ENCODE results near the gene SDE2.
"Not testable (repeated sequence)": the region's sequence is repeated elsewhere in the genome, so short reads cannot be mapped to it uniquely, and the experiment has no call there.

Gene SDE2

DNA sequence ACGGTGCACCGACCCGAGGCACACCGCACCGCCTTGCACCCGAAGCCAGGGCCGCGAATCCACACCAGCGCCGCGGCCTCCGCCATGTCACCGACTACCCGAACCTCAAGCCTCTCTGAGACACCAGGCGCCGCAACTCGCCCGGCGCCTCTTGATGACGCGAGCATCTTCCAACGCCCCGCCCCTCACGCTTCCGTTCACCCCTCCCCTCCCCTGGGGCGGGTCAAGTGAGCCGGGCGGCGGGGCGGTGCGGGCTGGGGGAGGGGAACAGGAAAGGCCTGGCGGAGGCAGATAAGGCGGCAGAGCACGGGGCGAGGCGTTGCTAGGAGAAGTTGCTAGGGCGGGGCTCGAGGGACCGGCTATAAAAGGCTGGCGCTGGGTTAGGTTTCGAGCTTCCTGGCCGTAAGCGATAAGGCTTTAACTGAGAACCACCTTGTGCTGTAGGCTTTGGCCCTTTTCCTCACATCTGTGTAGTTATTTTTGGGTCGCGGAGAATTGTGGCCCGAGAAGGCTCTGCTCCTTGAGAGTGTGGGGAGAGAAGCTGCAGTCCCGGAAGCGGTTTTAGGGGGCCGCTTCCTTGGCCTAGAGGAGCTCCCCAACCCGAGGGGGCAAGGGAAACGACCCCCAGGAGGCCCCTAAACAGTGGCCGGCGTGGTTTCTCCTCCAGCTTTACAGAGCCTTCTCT is at the start of gene SDE2:
TSS of gene SDE2 (minus strand) at position 117 of the 685 bp plus-strand sequence. CDS start at position 86, 31 bp downstream.
- peak; percentile 98 for DNase-seq

DNA sequence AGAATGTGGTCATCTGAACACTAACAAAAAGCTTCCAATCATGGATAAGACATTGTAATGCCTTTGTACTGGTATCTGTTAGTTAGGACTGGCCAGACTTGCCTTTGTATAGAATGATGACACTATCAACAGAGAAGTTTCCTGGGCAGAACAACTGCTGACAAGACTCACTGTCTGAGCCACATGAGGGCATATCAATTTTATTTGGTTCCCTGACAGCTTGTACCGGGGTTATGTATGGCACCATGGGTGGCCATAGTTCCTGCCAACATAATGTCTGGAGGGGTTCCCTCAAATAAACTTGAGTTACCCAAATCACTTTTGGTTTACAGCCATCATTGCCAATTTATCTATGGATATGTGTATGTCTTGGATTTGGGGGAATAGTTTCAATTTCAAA is 49.7 kb upstream of the SDE2 start:
- no peak for DNase-seq

DNA sequence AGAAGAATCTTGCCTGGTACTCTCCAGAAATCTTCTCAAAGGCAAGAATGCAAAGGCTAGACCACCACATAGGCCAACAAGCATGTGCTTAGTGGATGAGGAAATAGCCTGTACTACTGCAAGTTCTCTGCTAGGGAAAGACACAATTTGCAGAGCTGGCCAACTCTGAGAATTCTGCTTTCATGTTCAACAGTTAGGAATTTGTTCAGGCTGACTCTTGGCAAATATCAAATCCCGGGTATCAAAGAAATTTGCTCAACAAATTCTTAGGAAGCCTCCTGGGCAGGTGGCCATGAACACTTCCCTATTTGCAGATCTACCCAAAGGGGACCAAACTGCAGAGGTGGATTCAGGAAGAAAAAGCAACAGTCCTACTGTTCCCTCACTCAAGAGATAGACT is 48.4 kb upstream of the SDE2 start:
- DNase-seq, result no peak

DNA sequence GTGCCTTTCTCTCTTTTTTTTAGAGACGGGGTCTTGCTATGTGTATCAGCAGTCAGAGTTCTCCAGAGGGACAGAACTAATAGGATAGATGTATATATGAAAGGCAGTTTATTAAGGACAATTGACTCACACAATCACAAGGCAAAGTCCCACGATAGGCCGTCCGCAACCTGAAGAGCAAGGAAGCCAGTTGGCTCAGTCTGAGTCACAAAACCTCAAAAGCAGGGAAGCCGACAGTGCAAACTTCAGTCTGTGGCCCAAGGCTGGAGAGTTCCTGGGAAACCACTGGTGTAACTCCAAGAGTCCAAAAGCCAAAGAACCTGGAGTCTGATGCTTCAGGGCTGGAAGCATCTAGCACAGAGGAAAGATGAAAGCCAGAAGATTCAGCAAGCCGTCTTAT is 47.1 kb upstream of the SDE2 start:
- no peak for DNase-seq

DNA sequence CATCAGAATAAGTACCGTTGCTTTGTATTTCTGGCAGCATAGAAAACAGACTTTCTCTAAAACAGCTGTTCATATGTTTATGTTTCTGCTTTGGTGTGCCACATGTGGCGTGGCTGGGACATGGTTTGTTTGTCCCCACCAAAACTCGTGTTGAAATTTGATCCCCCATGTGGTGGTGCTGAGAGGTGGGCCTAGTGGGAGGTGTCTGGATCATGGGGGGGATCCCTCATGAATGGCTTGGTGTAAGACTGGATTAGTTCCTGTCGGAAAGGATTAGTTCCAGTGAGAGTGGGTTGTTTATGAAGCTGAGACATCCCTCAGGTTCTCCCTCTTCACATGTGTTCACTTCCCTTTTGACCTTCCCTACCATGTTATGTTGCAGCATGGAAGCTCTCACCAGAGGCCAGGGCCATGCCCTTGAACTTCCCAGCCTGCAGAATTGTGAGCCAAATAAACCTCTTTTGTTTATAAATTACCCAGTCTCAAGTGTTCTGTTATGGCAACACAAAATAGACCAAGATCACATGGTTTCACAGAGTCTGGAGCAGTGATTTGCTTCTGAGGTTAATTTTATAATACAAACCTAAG is 45.5 kb upstream of the SDE2 start:
- no peak for DNase-seq

DNA sequence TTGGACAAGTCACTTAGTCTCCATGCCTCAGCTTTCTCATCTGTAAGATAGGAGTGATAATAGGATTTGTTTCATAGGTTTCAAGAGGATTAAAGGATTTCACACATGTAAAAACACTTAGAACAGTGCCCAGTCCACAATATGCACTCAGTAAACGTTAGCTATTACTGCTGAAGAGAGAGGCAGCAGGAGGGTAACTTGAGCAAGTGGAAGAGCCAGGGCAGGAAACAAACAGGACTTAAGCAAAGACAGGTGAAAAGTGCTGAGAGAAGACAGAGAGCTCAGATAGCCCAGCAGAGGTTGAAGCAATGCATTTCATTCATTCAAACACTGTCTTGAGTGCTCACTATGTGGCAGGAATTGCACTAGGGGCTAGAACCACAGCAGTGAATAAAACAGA is 42.3 kb upstream of the SDE2 start:
- no peak for DNase-seq

DNA sequence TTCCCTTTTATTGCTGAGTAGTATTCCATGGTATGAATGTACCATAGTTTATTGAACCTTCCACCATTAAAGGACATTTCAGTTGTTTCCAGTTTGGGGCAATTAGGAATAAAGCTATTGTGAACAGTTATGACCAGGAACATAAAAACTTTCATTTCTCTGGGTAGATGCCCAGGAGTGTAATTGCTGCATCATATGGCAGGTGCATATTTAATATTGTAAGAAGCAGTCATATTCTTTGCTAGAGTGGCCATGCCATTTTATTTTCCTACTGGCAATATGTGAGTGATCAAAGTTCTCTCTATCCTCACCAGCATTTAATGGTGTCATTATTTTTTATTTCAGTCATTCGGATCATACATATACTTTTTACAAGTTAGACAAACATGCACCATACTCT is 39.5 kb upstream of the SDE2 start:
- DNase-seq, result no peak

DNA sequence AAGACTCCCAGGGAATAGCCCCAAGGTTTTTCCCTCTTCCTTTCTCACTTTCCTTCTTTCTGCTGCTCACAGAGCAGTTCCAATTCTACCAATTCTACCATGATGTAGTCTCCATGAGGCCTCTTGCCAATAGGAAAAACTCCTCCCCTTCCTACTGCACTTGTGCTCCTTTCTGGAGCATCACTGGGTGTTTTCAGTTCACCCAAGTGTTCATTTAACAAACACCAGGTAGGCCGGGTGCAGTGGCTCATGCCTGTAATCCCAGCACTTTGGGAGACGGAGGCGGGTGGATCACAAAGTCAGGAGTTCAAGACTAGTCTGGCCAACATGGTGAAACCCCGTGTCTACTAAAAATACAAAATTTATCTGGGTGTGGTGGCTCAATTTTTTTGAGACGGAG is 36.8 kb upstream of the SDE2 start:
- no peak for DNase-seq

DNA sequence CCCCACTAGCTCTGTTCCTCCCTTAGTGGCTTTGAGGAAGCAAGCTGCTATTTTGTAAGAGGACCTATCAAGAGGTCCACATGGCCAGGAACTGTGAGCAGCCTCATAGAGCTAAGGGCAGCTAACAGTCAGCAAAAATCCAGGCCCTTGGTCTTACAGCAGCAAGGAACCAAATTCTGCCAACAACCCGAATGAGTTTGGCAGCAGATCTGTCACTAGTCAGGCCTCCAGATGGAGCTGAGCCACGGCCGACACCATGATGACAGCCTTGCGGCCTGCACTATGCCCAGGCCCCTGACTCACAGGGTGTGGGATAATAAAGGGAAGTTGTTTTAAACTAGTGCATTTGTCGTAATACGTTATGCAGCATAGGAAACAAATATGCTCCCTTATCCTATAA is 35.3 kb upstream of the SDE2 start:
- no peak for DNase-seq

DNA sequence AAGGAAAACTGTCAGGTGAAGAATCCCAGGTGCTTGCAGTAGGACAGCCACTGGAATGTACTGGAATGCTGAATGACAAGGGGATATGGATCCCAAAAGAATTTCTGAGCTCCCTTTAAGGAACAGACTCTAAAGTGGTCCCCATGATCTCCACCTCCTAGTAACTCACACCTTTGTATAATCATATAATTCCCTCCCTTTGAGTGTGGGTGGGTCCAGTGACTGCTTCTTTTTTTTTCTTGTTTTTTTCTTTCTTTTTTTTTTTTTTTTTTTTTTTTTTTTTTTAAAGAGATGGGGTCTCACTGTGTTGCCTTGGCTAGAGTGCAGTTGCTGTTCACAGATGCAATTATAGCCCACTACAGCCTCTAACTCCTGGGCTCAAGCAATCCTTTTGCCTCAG is 34.8 kb upstream of the SDE2 start:
- DNase-seq, result no peak

DNA sequence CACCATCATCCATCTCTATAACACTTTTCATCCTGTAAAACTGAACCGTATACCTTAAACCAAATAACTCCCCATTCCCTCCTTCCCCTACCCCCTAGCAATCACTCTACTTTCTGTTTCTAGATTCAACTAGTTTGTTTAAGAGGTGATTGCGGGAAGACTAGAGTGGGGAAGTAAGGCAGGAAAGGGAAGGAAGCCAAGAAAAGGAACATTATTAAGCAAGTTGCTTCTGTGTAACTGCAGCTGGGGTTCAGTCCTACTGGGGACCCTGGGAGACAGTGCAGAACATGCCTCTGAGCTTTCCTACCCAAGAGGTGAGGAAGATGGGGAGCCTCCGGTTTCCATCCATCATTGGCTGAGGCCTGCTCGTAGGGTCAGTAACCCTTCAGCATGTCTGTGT is 34.4 kb upstream of the SDE2 start:
- DNase-seq, result no peak

DNA sequence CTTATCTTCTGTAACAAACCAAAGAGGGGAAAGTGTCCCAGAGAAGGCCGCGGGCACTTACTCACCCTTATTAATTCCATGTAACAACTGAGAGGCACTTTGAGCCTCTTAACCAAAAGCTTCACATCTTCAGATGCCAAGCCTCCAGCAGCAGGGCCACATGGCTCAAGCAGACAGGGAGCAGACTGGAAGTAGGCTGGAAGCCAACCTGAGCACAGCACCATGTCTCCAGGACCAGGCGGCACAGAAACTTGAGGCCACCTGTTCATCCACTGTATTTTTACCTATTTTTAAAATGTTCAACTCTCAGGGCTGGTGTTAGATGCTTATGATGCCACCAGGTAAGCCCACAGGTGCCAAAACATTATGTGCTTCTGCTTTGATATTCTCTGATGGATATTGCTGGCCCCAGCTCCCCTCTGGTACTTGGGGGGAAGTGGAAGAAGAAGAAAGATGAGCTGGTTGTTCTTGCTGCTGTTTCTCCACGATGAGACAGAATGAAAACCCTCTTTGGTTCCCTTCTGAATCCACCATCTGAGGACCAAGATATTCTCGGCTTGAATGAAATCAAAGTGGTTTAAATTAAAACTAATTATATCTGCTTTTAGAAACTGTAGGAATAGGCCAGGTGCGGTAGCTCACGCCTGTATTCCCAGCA is 30.6 kb upstream of the SDE2 start:
- DNase-seq, result no peak

DNA sequence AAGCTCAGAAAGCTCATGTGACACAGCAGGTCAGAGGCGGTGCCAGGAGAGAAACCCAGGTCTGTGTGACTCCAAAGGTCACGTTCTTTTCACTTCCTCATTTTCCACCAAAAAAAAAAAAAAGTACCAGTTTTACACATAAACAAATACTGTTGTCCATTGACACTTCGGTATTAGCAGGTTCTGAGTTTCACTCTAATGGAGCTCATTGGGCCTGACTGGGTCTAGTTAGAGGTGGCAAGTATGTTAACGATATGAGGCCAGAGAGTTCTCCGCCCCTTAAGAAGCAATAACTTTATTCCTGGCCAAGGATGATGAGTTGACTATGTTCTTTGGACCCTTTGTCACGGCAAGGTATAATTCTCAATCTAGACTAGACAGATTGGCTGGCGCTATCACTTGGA is 30.0 kb upstream of the SDE2 start:
- no peak for DNase-seq

DNA sequence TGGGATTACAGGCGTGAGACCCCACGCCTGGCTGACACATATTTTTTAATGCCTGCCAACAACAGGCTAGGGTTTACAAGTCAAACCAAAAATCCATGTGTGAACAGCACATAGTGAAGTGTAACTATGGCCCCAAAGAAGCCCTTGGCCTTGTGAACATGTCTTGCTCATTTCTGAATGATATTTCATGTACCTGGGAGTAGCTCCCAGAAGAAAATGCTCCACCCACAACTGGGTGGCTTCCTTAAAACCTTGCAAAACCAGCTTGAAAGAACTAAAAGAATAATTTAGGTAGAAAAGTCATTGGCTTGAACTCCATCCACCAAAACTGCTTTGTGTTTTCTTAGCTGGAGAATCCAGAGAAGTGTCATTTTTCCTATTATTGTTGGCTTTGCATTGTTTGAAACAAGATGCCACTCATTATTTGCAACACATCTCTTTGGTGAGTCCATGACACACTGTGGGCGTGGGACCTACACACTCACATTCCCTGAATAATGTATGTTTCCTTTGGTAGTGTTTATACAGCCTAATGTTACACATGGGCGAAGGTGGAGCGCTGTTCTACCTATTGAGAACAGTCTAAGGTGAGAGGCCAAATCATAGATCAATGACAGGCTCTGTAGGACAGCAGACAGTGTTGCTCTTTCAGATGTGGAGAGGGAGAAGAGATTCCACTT is 28.5 kb upstream of the SDE2 start:
- no peak for DNase-seq

DNA sequence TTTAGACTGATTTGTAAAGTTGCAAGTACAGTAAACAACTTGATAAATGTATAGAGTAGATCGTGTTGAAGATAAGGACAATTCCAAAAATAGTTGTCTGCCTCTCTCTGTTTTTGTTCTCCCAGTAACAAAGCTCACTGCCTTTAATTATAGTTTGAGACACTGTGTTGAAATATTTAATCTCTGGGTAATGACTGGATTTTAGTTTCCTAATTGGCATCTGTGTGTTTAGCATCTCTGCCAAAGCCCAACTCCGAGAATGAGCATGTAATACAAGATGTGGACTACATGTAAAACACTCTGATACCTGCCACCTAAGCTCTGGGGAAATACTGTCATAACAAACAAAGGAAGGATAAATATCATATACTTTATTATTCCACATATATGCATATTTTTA is 27.7 kb upstream of the SDE2 start:
- DNase-seq, result no peak

DNA sequence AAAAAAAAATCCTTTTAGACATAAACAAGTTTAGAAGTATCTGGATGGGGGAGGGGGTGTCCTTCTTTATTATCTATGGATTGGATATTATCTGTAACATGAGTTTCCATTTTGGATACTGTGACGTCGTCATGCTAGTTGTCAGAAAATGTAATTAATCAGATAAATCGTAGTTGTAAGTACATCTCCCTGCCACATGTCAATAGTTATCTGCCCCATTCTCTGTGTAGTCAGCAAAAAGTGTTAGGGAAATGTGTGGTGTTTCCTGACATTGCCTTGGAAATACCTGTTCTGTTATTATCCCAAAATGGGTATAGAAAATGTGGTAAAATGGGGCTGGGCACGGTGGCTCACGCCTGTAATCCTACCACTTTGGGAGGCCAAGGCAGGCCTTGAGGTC is 24.6 kb upstream of the SDE2 start:
- DNase-seq, result no peak

DNA sequence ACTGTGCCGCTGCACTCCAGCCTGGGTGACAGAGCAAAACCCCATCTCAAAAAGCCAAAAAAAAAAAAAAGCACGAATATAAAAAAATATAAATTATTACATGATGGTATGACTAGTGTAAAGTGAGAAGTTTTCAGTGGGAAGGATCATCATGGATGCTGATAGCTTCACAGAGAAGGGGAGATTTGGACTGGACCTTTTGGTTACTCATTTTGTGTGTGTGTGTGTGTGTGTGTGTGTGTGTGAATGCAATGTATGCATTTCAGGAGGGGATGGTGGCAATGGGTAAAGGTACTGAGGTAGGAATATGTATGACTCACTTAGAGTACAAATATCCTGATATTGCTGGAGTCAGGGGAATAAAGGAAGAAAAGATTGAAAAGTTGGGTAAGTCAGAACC is 22.7 kb upstream of the SDE2 start:
- DNase-seq, result no peak

DNA sequence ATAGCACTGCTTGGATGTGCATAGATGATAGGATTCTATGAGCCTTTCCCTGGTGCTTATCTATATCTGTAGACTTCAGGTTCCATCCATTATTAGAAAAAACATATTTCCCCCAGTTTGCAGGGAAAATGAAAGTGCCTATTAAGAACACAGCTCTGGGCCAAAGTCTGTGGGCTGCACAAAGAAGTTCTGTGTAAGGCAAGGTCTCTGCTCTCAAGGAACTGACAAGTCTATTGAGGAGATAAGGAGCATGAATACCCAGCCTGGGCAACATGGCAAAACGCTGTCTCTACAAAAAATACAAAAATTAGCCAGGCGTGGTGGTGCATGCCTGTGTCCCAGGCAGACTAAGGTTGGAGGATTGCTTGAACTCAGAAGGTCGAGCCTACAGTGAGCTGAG is 22.3 kb upstream of the SDE2 start:
- no peak for DNase-seq

DNA sequence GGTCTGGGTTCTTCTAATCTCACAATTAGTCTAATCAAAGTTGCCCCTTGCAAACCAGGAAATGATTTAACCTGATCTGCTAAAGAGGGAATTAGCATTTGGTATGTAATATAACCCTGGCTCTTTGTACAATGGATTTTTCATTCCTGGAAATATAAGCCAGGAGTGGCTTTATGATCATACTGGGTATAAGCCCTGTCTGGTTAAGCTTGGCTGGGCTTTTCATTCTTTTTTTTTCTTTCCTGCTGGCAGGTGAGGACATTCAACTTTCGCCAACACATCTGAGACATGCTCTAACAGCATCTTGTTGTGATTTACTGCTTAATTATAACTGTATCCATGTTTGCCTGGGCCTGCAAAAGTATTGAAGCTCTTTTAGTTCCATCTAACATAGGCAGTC is 20.4 kb upstream of the SDE2 start:
- DNase-seq, result no peak

DNA sequence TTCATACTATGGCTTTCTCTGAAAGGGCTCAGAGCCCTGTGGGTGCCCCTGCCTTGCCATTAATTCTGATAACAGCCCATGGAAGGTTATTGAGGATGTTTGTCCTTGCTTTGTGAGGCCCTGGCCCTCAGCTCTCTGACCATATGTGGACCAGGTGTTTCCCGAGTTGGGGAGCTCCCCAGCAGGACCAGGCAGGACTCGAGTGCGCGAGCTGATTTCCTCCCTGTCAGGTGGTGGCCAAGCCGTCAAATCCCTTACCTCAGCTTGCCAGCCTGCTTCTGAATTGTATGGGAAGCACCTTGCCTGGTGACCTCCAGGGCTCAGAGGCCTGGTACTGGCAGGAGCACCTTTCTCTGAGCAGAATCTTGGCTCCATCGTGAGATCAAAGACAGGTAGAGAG is 17.9 kb upstream of the SDE2 start:
- no peak for DNase-seq

DNA sequence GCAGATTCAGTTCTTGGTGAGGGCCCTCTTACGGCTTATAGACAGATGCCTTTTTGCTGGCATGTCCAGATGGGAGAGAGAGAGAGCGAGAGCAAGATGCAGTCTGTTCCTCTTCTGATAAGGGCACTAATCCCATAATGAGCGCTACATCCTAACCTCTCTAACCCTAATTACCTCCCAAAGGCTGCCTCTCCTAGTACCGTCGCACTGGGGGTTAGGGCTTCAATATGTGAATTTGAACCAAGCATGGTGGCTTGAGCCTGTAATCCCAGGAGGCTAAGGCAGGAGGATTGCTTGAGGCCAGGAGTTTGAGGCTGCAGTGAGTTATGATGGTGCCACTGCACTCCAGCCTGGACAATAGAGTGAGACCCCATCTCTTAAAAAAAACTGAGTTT is 10.5 kb upstream of the SDE2 start:
- DNase-seq, result no peak

DNA sequence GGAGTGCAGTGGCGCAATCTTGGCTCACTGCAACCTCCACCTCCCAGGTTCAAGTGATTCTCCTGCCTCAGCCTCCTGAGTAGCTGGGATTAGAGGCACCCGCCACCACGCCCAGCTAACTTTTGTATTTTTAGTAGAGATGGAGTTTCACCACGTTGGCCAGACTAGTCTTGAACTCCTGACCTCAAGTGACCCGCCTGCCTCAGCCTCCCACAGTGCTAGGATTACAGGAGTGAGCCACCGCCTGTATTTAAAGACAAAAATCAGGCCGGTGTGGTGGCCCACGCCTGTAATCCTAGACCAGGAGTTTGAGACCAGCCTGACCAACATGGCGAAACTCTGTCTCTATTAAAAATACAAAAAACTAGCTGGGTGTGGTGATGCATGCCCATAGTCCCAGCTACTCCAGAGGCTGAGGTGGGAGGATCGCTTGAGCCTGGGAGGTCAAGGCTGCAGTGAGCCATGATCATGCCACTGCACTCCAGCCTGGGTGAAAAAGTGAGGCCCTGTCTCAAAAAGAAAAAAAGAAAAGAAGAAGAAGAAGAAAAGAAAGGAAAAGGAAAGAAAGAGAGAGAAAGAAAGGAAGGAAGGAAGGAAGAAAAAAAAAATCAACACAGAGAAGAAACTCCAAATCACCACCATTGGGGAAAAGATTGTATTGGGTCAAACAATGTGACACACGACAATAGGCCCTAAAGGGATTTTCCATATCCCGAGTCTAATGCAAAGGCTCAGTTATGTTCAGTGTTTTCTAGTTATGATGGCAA is 8.2 kb upstream of the SDE2 start:
- DNase-seq, result not testable (repeated sequence)

DNA sequence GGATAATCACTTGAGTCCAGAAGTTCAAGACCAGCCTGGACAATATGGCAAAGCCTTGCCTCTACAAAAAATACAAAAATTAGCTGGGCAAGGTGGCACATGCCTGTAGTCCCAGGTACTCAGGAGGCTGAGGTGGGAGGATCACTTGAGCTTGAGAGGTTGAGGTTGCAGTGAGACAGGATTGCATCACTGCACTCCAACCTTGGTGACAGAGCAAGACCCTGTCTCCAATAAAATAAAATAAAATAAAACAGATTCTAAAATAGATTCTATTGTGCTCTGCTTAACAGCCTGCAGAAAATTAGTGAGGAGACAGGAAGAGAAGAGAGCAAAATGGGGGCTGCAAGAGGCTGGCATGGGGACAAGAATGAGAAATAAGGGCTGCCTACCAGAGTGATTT is 7.5 kb upstream of the SDE2 start:
- no peak for DNase-seq

All from NCI-H2227 treated with DMSO at 0.1 percent for 48 hours (cell line).